Inflammatory macrophage treated with lipopolysaccharide for 1 hour (primary cell): ENCODE data around the gene MAS1L.

Experiments
- DNase-seq, 2 donors: peaks; one replicate each; pipeline ENCODE4 v3.0.0-alpha.2; 2020 to 2022

The MAS1L gene

GRCh38 chr6:29509711-29510110 lies 22.0 kb upstream of the MAS1L start:
- no peak for DNase-seq

GRCh38 chr6:29509239-29509638 lies 21.5 kb upstream of the MAS1L start:
- no peak for DNase-seq

GRCh38 chr6:29507319-29507718 lies 19.6 kb upstream of the MAS1L start:
- no peak for DNase-seq

GRCh38 chr6:29506446-29507067 lies 18.8 kb upstream of the MAS1L start:
- DNase-seq: no peak

- no peak for DNase-seq
Observed at GRCh38 chr6:29505808-29506207, 18.1 kb upstream of the MAS1L start.

GRCh38 chr6:29504961-29505360 lies 17.2 kb upstream of the MAS1L start:
- DNase-seq: peak in 1 of 2 donors; percentile 0

GRCh38 chr6:29502597-29502996 lies 14.8 kb upstream of the MAS1L start:
- DNase-seq: no peak

- no peak for DNase-seq
Observed at GRCh38 chr6:29502181-29502580, 14.4 kb upstream of the MAS1L start.

- DNase-seq: no peak
Observed at GRCh38 chr6:29501106-29501505, 13.3 kb upstream of the MAS1L start.

- no peak for DNase-seq
Observed at GRCh38 chr6:29500594-29500993, 12.8 kb upstream of the MAS1L start.

- DNase-seq: no peak
Observed at GRCh38 chr6:29499704-29500103, 11.9 kb upstream of the MAS1L start.

- no peak for DNase-seq
Observed at GRCh38 chr6:29496961-29497360, 9.2 kb upstream of the MAS1L start.

GRCh38 chr6:29495571-29495970 lies 7.8 kb upstream of the MAS1L start:
- no peak for DNase-seq

GRCh38 chr6:29494131-29494530 lies 6.4 kb upstream of the MAS1L start:
- no peak for DNase-seq

- no peak for DNase-seq
Observed at GRCh38 chr6:29493261-29493660, 5.5 kb upstream of the MAS1L start.

GRCh38 chr6:29491574-29491973 lies 3.8 kb upstream of the MAS1L start:
- no peak for DNase-seq

- no peak for DNase-seq
Observed at GRCh38 chr6:29490552-29490951, 2.8 kb upstream of the MAS1L start.

- no peak for DNase-seq
Observed at GRCh38 chr6:29490055-29490454, 2.3 kb upstream of the MAS1L start.

- no peak for DNase-seq
Observed at GRCh38 chr6:29489286-29489685, 1.5 kb upstream of the MAS1L start.

GRCh38 chr6:29488874-29489273 lies 1.1 kb upstream of the MAS1L start:
- DNase-seq: no peak

GRCh38 chr6:29487131-29487530 lies 625 bp downstream of the MAS1L start:
- DNase-seq: no peak

GRCh38 chr6:29486577-29486976 lies 1.2 kb downstream of the MAS1L start:
- no peak for DNase-seq

- no peak for DNase-seq
Observed at GRCh38 chr6:29483735-29484134, 4.0 kb downstream of the MAS1L start.

GRCh38 chr6:29483186-29483585 lies 4.6 kb downstream of the MAS1L start:
- no peak for DNase-seq

- DNase-seq: no peak
Observed at GRCh38 chr6:29479560-29479959, 8.2 kb downstream of the MAS1L start.

GRCh38 chr6:29478740-29479139 lies 9.0 kb downstream of the MAS1L start:
- no peak for DNase-seq
